Measurements from ENCODE around the gene CCL26.

CCL26 gene, protein sequence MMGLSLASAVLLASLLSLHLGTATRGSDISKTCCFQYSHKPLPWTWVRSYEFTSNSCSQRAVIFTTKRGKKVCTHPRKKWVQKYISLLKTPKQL

DNA sequence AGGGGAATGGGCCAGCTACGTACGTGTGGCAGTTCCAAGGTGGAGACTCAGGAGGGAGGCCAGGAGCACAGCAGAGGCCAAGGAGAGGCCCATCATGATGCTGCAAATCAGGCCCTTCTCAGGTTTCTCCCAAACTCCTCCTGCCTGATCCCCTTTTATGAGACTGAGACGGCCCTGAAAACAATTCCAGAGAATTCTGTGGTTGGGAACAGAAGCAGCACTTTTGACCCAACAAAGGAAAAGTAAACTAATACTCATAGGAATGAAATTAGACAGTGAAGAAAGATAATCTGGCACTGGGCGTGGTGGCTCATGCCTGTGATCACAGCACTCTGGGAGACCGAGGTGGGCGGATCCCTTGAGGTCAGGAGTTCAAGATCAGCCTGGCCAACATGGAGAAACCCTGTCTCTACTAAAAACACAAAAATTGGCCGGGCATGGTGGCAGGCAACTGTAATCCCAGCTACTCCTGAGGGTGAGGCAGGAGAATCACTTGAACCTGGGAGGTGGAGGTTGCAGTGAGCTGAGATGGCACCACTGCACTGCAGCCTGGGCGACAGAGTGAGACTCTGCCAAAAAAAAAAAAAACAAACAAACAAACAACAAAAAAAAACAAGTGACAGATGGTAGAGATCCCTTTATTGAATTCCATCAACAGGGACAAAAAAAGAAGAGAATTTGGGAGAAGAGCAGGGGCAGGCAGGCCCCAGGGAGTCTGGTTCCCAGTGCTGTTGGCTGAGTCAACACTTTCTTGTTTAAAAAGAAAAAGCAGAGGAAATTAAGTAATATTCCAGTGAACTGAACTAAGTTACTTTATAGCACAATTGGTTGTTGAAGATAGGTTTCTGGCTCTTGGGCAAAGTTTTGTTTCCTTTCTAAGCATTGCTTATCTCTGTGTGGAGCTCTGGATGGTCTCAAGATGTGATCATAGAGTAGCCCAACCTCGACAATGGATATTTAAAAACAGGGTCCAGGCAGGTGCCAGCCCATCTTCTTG lies at the start of gene CCL26:
TSS of gene CCL26 (minus strand) at position 131 of the 997 bp plus-strand sequence. CDS start at position 96, 35 bp downstream.
- no peak within 1 kb of the TSS for H3K9ac ChIP-seq (ENCODE audit: low read depth, low read length)
- no peaks in the 10 kb centered on the region for H3K36me3 ChIP-seq (ENCODE audit: insufficient read depth, low read length)
- H3K9me3 ChIP-seq (ENCODE audit: control insufficient read depth, insufficient read depth, low read length), result no peaks in the 10 kb centered on the region
- no peaks in the 10 kb centered on the region for H3K4me1 ChIP-seq (ENCODE audit: insufficient read depth, low read length)

- Histone ChIP-seq H3K36me3 (ENCODE audit: insufficient read depth, low read length) (no peaks in the 10 kb centered on the region), H3K9me3 (ENCODE audit: control insufficient read depth, insufficient read depth, low read length) (no peaks in the 10 kb centered on the region), H3K9ac (ENCODE audit: low read depth, low read length) (no peak overlapping the region), H3K4me1 (ENCODE audit: insufficient read depth, low read length) (no peaks in the 10 kb centered on the region)
Measured at GRCh38 chr7:75820688-75821087, 48.7 kb upstream of the CCL26 start.

DNA sequence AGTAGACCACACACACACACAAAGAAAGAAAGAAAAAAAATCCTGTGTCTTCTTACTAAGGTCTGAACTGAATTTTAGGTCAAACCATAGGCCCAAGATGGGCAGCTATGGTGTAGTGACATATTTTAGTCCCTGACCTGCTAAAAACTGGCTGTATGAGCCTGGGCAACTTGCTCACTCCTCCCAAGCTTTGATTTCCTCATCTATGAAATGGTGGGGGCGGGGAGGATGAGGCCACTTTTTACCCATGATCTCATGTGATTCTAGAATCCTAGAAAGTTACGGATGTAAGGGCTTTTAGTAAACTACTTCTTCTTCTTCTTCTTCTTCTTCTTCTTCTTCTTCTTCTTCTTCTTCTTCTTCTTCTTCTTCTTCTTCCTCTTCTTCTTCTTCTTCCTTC lies 47.7 kb upstream of the CCL26 start:
- no peaks in the 10 kb centered on the region for H3K36me3 ChIP-seq (ENCODE audit: insufficient read depth, low read length)
- no peaks in the 10 kb centered on the region for H3K4me1 ChIP-seq (ENCODE audit: insufficient read depth, low read length)
- no peak overlapping the region for H3K9ac ChIP-seq (ENCODE audit: low read depth, low read length)
- no peaks in the 10 kb centered on the region for H3K9me3 ChIP-seq (ENCODE audit: control insufficient read depth, insufficient read depth, low read length)

DNA sequence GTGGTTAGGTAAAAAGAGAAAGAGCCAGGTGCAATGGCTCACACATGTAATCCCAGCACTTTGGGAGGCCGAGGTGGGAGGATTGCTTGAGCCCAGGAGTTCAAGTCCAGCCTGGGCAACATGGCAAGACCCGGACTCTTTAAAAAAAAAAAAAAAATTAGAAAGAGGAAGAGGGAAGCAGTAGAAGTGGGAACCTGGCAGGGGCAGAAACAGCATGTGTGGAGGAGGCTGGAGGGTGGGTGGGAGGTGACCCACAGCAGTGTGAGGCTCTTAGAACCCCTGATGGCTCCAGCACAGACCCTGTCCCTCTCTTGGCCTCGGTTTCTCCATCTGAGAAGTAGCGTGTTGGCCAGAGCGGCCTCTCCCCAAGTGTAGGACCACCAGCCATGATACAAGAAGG lies 46.5 kb upstream of the CCL26 start:
- Histone ChIP-seq H3K9me3 (ENCODE audit: control insufficient read depth, insufficient read depth, low read length) (no peaks in the 10 kb centered on the region), H3K4me1 (ENCODE audit: insufficient read depth, low read length) (peaks cover 4% of the 10 kb centered on the region; the same call in 1 of the 2 replicates), H3K9ac (ENCODE audit: low read depth, low read length) (no peak overlapping the region), H3K36me3 (ENCODE audit: insufficient read depth, low read length) (no peaks in the 10 kb centered on the region)

DNA sequence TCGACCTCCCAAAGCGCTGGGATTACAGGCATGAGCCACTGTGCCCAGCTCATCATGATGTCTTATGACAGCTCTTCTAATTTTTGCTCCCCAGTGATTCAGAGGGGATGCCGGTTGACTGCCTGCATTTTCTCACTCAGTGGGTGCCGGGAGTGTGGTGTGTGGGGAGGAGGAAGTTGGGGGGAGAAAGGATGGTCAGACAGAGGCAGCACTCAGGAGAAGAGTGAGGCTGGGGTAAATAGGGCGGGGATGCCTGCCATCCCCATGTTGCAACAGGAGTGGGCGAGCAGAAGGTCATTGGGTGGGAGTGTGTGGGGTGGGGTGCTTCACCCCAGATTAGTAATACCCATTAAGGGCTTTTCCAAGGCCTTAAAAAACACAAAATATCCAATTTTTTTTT lies 45.1 kb upstream of the CCL26 start:
- Histone ChIP-seq H3K9ac (ENCODE audit: low read depth, low read length) (no peak overlapping the region), H3K4me1 (ENCODE audit: insufficient read depth, low read length) (peaks cover 4% of the 10 kb centered on the region; the same call in 1 of the 2 replicates), H3K9me3 (ENCODE audit: control insufficient read depth, insufficient read depth, low read length) (no peaks in the 10 kb centered on the region), H3K36me3 (ENCODE audit: insufficient read depth, low read length) (no peaks in the 10 kb centered on the region)

GRCh38 chr7:75815418-75816064 lies 43.5 kb upstream of the CCL26 start:
- Histone ChIP-seq H3K36me3 (ENCODE audit: insufficient read depth, low read length) (no peaks in the 10 kb centered on the region), H3K4me1 (ENCODE audit: insufficient read depth, low read length) (peaks cover 4% of the 10 kb centered on the region; the same call in 1 of the 2 replicates), H3K9me3 (ENCODE audit: control insufficient read depth, insufficient read depth, low read length) (no peaks in the 10 kb centered on the region), H3K9ac (ENCODE audit: low read depth, low read length) (no peak overlapping the region)

DNA sequence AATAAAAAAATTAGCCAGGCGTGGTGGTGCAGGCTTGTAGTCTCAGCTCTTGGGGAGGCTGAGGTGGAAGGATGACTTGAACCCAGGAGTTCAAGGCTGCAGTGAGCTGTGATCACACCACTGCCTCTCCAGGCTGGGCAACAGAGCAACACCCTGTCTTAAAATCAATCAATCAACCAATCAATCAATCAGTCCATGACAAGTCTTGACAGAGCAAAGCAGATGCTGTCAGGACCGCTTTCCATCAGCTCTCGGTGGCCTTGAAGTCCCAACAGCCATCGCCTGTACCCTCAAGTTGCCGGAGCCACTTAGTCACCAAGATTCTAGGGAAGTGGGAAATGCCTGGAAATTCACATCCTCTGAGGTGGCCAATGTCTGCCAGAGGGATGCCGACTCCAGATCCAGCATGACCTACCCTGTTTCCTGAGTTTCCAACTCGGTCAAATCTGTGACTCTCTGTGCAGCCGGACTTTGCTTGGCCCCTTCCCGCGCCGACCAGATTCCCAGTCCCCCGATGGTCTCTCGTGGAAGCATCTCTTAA lies 42.5 kb upstream of the CCL26 start:
- no peaks in the 10 kb centered on the region for H3K36me3 ChIP-seq (ENCODE audit: insufficient read depth, low read length)
- H3K9ac ChIP-seq (ENCODE audit: low read depth, low read length), result no peak overlapping the region
- no peaks in the 10 kb centered on the region for H3K9me3 ChIP-seq (ENCODE audit: control insufficient read depth, insufficient read depth, low read length)
- H3K4me1 ChIP-seq (ENCODE audit: insufficient read depth, low read length), result peaks cover 4% of the 10 kb centered on the region; the same call in 1 of the 2 replicates

GRCh38 chr7:75813781-75814236 lies 41.8 kb upstream of the CCL26 start, which contains the start of gene CCL24:
CCL24 (minus strand) TSS chr7:75813806; CDS start chr7:75813715, 91 bp downstream.
- Histone ChIP-seq H3K36me3 (ENCODE audit: insufficient read depth, low read length) (no peaks in the 10 kb centered on the region), H3K4me1 (ENCODE audit: insufficient read depth, low read length) (peaks cover 4% of the 10 kb centered on the region; the same call in 1 of the 2 replicates), H3K9me3 (ENCODE audit: control insufficient read depth, insufficient read depth, low read length) (no peaks in the 10 kb centered on the region), H3K9ac (ENCODE audit: low read depth, low read length) (no peak within 1 kb of the TSS)

- Histone ChIP-seq H3K36me3 (ENCODE audit: insufficient read depth, low read length) (no peaks in the 10 kb centered on the region), H3K9me3 (ENCODE audit: control insufficient read depth, insufficient read depth, low read length) (no peaks in the 10 kb centered on the region), H3K9ac (ENCODE audit: low read depth, low read length) (no peak overlapping the region), H3K4me1 (ENCODE audit: insufficient read depth, low read length) (peaks cover 4% of the 10 kb centered on the region; the same call in 1 of the 2 replicates)
Measured at GRCh38 chr7:75813084-75813483, 41.1 kb upstream of the CCL26 start.

- peaks cover under 1% of the 10 kb centered on the region; the same call in 1 of the 2 replicates for H3K9me3 ChIP-seq (ENCODE audit: control insufficient read depth, insufficient read depth, low read length)
- no peaks in the 10 kb centered on the region for H3K36me3 ChIP-seq (ENCODE audit: insufficient read depth, low read length)
- no peak overlapping the region for H3K9ac ChIP-seq (ENCODE audit: low read depth, low read length)
- H3K4me1 ChIP-seq (ENCODE audit: insufficient read depth, low read length), result peaks cover 4% of the 10 kb centered on the region; the same call in 1 of the 2 replicates
Measured at GRCh38 chr7:75811894-75812678, 40.1 kb upstream of the CCL26 start.

DNA sequence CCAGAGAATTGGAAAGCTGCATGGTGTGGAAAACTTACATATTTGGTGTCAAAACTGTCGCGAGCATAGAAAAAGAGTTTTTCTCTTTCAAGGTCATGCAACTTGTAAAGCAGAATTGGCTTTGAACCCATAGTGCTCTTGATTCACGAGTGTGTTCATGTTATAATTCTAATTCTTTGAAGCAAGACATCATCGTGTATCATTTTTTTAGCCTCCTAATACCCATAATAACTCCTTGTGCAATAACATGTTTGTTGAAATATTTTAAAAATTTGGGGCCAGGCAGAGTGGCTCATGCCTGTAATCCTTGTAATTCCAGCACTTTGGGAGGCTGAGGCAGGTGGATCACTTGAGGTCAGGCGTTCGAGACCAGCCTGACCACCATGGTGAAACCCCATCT lies 37.4 kb upstream of the CCL26 start:
- Histone ChIP-seq H3K9me3 (ENCODE audit: control insufficient read depth, insufficient read depth, low read length) (peaks cover 4% of the 10 kb centered on the region; the same call in 1 of the 2 replicates), H3K4me1 (ENCODE audit: insufficient read depth, low read length) (peaks cover 4% of the 10 kb centered on the region; the same call in 1 of the 2 replicates), H3K36me3 (ENCODE audit: insufficient read depth, low read length) (no peaks in the 10 kb centered on the region), H3K9ac (ENCODE audit: low read depth, low read length) (no peak overlapping the region)

GRCh38 chr7:75808106-75808505 lies 36.1 kb upstream of the CCL26 start:
- Histone ChIP-seq H3K36me3 (ENCODE audit: insufficient read depth, low read length) (no peaks in the 10 kb centered on the region), H3K4me1 (ENCODE audit: insufficient read depth, low read length) (no peaks in the 10 kb centered on the region)

DNA sequence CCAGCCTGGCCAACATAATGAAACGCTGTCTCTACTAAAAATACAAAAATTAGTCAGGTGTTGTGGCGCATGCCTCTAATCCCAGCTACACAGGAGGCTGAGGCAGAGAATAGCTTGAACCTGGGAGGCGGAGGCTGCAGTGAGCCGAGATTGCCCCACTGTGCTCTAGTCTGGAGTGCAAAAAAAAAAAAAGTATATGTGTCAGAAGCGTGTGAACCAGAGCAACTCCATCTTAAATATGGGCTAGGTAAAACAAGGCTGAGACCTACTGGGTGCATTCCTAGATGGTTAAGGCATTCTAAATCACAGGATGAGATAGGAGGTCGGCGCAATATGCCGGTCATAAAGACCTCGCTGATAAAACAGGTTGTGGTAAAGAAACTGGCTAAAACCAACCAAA lies 35.4 kb upstream of the CCL26 start:
- H3K4me1 ChIP-seq (ENCODE audit: insufficient read depth, low read length), result no peaks in the 10 kb centered on the region
- peaks cover 4% of the 10 kb centered on the region; the same call in 1 of the 2 replicates for H3K9me3 ChIP-seq (ENCODE audit: control insufficient read depth, insufficient read depth, low read length)
- no peaks in the 10 kb centered on the region for H3K36me3 ChIP-seq (ENCODE audit: insufficient read depth, low read length)
- no peak overlapping the region for H3K9ac ChIP-seq (ENCODE audit: low read depth, low read length)

More at GRCh38 chr7:75808106-75808505, 36.1 kb upstream of the CCL26 start:
- Histone ChIP-seq H3K9me3 (ENCODE audit: control insufficient read depth, insufficient read depth, low read length) (peaks cover 4% of the 10 kb centered on the region; the same call in 1 of the 2 replicates), H3K9ac (ENCODE audit: low read depth, low read length) (no peak overlapping the region)
